Measurements from ENCODE around the gene B3GALNT1. TPM values are rescaled to one million over a fixed set of nuclear protein-coding genes. Genes with fewer than 3 reads are reported as not detected.

B3GALNT1 gene
- total and polyA plus RNA-seq, 8 donors: 2.0 to 7.7 (median 5.0) TPM

- intact Hi-C loops (cut with DNase I): no loop called here
- H3K4me3 ChIP-seq: no peak overlapping the region
- H3K4me1 ChIP-seq: peaks cover 0 to 8% (median 0%) of the 10 kb centered on the region in 3 donors
- no peak for FAIRE-seq
- WGBS, 2 donors: 36 to 41% methylated on average over 3 of the region's 3 CpGs
- H3K27me3 ChIP-seq: no peaks in the 10 kb centered on the region
- H3K27ac ChIP-seq: no peak overlapping the region
- DNase-seq: no peak
- no peak for ATAC-seq
- peaks cover 0 to 4% (median 0%) of the 10 kb centered on the region in 3 donors for H3K36me3 ChIP-seq
- TF ChIP-seq CTCF (IDR thresholded peaks at IDR 0.05): no peak
- H3K9me3 ChIP-seq: no peaks in the 10 kb centered on the region
Observed at GRCh38 chr3:161101609-161102008, 3.5 kb downstream of the B3GALNT1 start.

GRCh38 chr3:161100994-161101393 is 4.2 kb downstream of the B3GALNT1 start:
- FAIRE-seq (no peak), ATAC-seq (no peak), DNase-seq (no peak)
- Histone ChIP-seq H3K4me3 (no peak overlapping the region), H3K4me1 (peaks cover 0 to 8% (median 0%) of the 10 kb centered on the region in 3 donors), H3K27ac (no peak overlapping the region), H3K36me3 (peaks cover 0 to 4% (median 0%) of the 10 kb centered on the region in 3 donors), H3K27me3 (no peaks in the 10 kb centered on the region), H3K9me3 (no peaks in the 10 kb centered on the region)
- WGBS, 2 donors: 59 to 75% methylated on average over 6 of the region's 6 CpGs
- intact Hi-C loops (cut with DNase I): no loop called here
- TF ChIP-seq CTCF (IDR thresholded peaks at IDR 0.05): no peak

- FAIRE-seq: no peak
- Histone ChIP-seq H3K4me1 (peaks cover 0 to 3% (median 3%) of the 10 kb centered on the region in 3 donors), H3K27ac (no peak overlapping the region), H3K36me3 (peaks cover 0 to 4% (median 0%) of the 10 kb centered on the region in 3 donors), H3K27me3 (no peaks in the 10 kb centered on the region), H3K4me3 (no peak overlapping the region), H3K9me3 (no peaks in the 10 kb centered on the region)
- peak in 3 of 6 donors; percentile 20 to 43 (median 23) for DNase-seq
- intact Hi-C loops (cut with DNase I): loop anchor here in 1 of 3 donors (10.0 kb wide), 1 partner anchor 328 kb away; no protein-coding TSS in a partner anchor
- WGBS, 2 donors: 46 to 51% methylated on average over 7 of the region's 7 CpGs
- ATAC-seq: peak; percentile 57 to 78 (median 73)
- TF ChIP-seq CTCF (IDR thresholded peaks at IDR 0.05): peak in 1 of 4 donors; percentile 17
Observed at GRCh38 chr3:161096771-161097367, 8.3 kb downstream of the B3GALNT1 start.

- ATAC-seq (no peak), FAIRE-seq (no peak), DNase-seq (no peak)
- Histone ChIP-seq H3K36me3 (no peaks in the 10 kb centered on the region), H3K4me1 (peaks cover 0 to 3% (median 3%) of the 10 kb centered on the region in 3 donors), H3K4me3 (no peak overlapping the region), H3K27me3 (no peaks in the 10 kb centered on the region), H3K9me3 (no peaks in the 10 kb centered on the region), H3K27ac (no peak overlapping the region)
- intact Hi-C loops (cut with DNase I): loop anchor here in 1 of 3 donors (10.0 kb wide), 1 partner anchor 331 kb away; no protein-coding TSS in a partner anchor
- TF ChIP-seq CTCF (IDR thresholded peaks at IDR 0.05): no peak
Observed at GRCh38 chr3:161093895-161094294, 11.3 kb downstream of the B3GALNT1 start.

GRCh38 chr3:161084277-161084676 is 20.9 kb downstream of the B3GALNT1 start:
- ATAC-seq: no peak
- DNase-seq: no peak
- FAIRE-seq: no peak
- Histone ChIP-seq H3K4me3 (no peak overlapping the region), H3K36me3 (peaks cover 0 to 18% (median 0%) of the 10 kb centered on the region in 3 donors), H3K27me3 (no peaks in the 10 kb centered on the region), H3K4me1 (no peaks in the 10 kb centered on the region), H3K27ac (no peak overlapping the region), H3K9me3 (no peaks in the 10 kb centered on the region)
- intact Hi-C loops (cut with DNase I): no loop called here
- 78 to 84% methylated on average over 2 of the region's 2 CpGs for WGBS, 2 donors
- TF ChIP-seq CTCF (IDR thresholded peaks at IDR 0.05): no peak
